ENCODE measurements around the gene MAP7. TPM values are rescaled to one million over a fixed set of nuclear protein-coding genes. Genes with fewer than 3 reads are reported as not detected.

Gene MAP7
- total RNA-seq, 2 experiments from 2014 or later = 0.45 to 0.49 TPM

GRCh38 chr6:136470044-136470443 lies 80.2 kb downstream of the MAP7 start:
- DNase-seq = peak in 1 of 14 experiments; percentile 2
- H3K27me3 Mint-ChIP-seq = no peaks in the 10 kb centered on the region
- ChIA-PET POLR2A (no interaction called here), CTCF (no interaction called here)
- TF ChIP-seq CTCF (IDR thresholded peaks at IDR 0.05) = no peak
- Histone ChIP-seq H3K36me3 (ENCODE audit: insufficient read depth, low read length) (no peaks in the 10 kb centered on the region), H3K9me3 (ENCODE audit: control insufficient read depth in 1 of 2, insufficient read depth in 1 of 2, low read length in 2 of 2) (no peaks in the 10 kb centered on the region), H3K27ac (ENCODE audit: low read depth in 1 of 2, low read length in 2 of 2) (no peak overlapping the region), H3K27me3 (ENCODE audit: control insufficient read depth in 1 of 2, insufficient read depth in 2 of 2, low read length in 2 of 2) (no peaks in the 10 kb centered on the region), H3K4me3 (ENCODE audit: low read length) (no peak overlapping the region), H3K4me1 (ENCODE audit: insufficient read depth, low read length) (no peaks in the 10 kb centered on the region)
- H3K9me3 Mint-ChIP-seq = no peaks in the 10 kb centered on the region
- no peak for ATAC-seq (ENCODE audit: poor library complexity)
- intact Hi-C loops (cut with DNase I, micrococcal nuclease) = no loop called here
- H3K4me1 Mint-ChIP-seq (ENCODE audit: low read depth) = no peaks in the 10 kb centered on the region
- no peaks in the 10 kb centered on the region for H3K36me3 Mint-ChIP-seq (ENCODE audit: low read depth)
- no peak overlapping the region for H3K27ac Mint-ChIP-seq
- no peak overlapping the region for H3K4me3 Mint-ChIP-seq

GRCh38 chr6:136469154-136469553 lies 81.1 kb downstream of the MAP7 start:
- DNase-seq (no peak), ATAC-seq (ENCODE audit: poor library complexity) (no peak)
- H3K36me3 Mint-ChIP-seq (ENCODE audit: low read depth) = no peaks in the 10 kb centered on the region
- CTCF ChIA-PET = no interaction called here
- no peaks in the 10 kb centered on the region for H3K4me1 ChIP-seq (ENCODE audit: insufficient read depth, low read length)
- H3K36me3 ChIP-seq (ENCODE audit: insufficient read depth, low read length) = no peaks in the 10 kb centered on the region
- peaks cover under 1% of the 10 kb centered on the region for H3K4me1 Mint-ChIP-seq (ENCODE audit: low read depth)
- no peak overlapping the region for H3K4me3 ChIP-seq (ENCODE audit: low read length)
- H3K27ac ChIP-seq (ENCODE audit: low read depth in 1 of 2, low read length in 2 of 2) = no peak overlapping the region
- H3K4me3 Mint-ChIP-seq = no peak overlapping the region
- H3K27me3 ChIP-seq (ENCODE audit: control insufficient read depth in 1 of 2, insufficient read depth in 2 of 2, low read length in 2 of 2) = no peaks in the 10 kb centered on the region
- POLR2A ChIA-PET = no interaction called here
- no peak overlapping the region for H3K27ac Mint-ChIP-seq
- H3K9me3 Mint-ChIP-seq = no peaks in the 10 kb centered on the region
- TF ChIP-seq CTCF (IDR thresholded peaks at IDR 0.05) = no peak
- H3K27me3 Mint-ChIP-seq = no peaks in the 10 kb centered on the region
- H3K9me3 ChIP-seq (ENCODE audit: control insufficient read depth in 1 of 2, insufficient read depth in 1 of 2, low read length in 2 of 2) = no peaks in the 10 kb centered on the region
- intact Hi-C loops (cut with DNase I, micrococcal nuclease) = no loop called here

- ChIA-PET CTCF (no interaction called here), POLR2A (no interaction called here)
- no peak overlapping the region for H3K27ac Mint-ChIP-seq
- no peak overlapping the region for H3K4me3 ChIP-seq (ENCODE audit: low read length)
- H3K9me3 ChIP-seq (ENCODE audit: control insufficient read depth in 1 of 2, insufficient read depth in 1 of 2, low read length in 2 of 2) = no peaks in the 10 kb centered on the region
- H3K9me3 Mint-ChIP-seq = no peaks in the 10 kb centered on the region
- TF ChIP-seq CTCF (IDR thresholded peaks at IDR 0.05) = no peak
- H3K36me3 ChIP-seq (ENCODE audit: insufficient read depth, low read length) = no peaks in the 10 kb centered on the region
- H3K4me1 ChIP-seq (ENCODE audit: insufficient read depth, low read length) = no peaks in the 10 kb centered on the region
- H3K27ac ChIP-seq (ENCODE audit: low read depth in 1 of 2, low read length in 2 of 2) = no peak overlapping the region
- no peaks in the 10 kb centered on the region for H3K27me3 Mint-ChIP-seq
- intact Hi-C loops (cut with DNase I, micrococcal nuclease) = no loop called here
- no peak overlapping the region for H3K4me3 Mint-ChIP-seq
- no peak for ATAC-seq (ENCODE audit: poor library complexity)
- H3K27me3 ChIP-seq (ENCODE audit: control insufficient read depth in 1 of 2, insufficient read depth in 2 of 2, low read length in 2 of 2) = no peaks in the 10 kb centered on the region
- H3K4me1 Mint-ChIP-seq (ENCODE audit: low read depth) = peaks cover 3% of the 10 kb centered on the region
- no peaks in the 10 kb centered on the region for H3K36me3 Mint-ChIP-seq (ENCODE audit: low read depth)
- DNase-seq = no peak
Measured at GRCh38 chr6:136468711-136469110, 81.5 kb downstream of the MAP7 start.

All from CD4-positive, alpha-beta T cell (primary cell).